HEK293 (cell line): ENCODE measurements around the gene CACNA1B.

Source experiments
- SCRT2 ChIP-seq: fragments of 450-650 bp; formaldehyde crosslinking; IDR thresholded peaks from 2 replicates; pipeline ENCODE4 v1.5.1; 2016; ENCODE audit warnings: missing biosample characterization, missing genetic modification characterization
- TF ChIP-seq, protein P1 (sequence below): fragments of 450-650 bp; formaldehyde crosslinking; IDR thresholded peaks from 2 replicates; pipeline ENCODE4 v1.5.1; 2016; ENCODE audit warnings: missing biosample characterization, missing genetic modification characterization

DNA sequence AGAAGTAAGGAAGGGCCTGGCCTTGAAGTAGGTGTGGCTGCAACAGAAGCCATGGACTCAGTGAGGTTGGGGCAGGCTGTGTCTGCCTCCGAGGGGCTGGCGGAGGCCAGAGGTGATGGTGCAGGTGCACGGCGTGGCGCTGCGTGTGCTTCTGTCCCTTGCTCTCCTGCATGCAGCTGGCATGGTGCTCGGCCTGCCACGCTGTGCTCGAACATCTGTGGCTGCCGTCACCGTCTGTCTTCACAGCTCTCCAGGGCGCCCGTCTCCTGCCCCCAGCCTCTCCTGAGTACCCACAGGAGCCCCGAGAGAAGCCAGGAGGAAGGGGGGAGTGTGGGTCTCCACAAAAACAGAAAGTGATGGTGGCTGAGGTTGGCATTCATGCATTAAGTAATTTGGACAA is 193.7 kb downstream of the CACNA1B start:
- TF ChIP-seq SCRT2 (tag by site-specific recombination): no peak
- TF ChIP-seq, protein P1, sequence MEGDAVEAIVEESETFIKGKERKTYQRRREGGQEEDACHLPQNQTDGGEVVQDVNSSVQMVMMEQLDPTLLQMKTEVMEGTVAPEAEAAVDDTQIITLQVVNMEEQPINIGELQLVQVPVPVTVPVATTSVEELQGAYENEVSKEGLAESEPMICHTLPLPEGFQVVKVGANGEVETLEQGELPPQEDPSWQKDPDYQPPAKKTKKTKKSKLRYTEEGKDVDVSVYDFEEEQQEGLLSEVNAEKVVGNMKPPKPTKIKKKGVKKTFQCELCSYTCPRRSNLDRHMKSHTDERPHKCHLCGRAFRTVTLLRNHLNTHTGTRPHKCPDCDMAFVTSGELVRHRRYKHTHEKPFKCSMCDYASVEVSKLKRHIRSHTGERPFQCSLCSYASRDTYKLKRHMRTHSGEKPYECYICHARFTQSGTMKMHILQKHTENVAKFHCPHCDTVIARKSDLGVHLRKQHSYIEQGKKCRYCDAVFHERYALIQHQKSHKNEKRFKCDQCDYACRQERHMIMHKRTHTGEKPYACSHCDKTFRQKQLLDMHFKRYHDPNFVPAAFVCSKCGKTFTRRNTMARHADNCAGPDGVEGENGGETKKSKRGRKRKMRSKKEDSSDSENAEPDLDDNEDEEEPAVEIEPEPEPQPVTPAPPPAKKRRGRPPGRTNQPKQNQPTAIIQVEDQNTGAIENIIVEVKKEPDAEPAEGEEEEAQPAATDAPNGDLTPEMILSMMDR (tag by site-specific recombination): no peak
